Measurements from ENCODE around the gene SLBP.
A peak's percentile ranks its signal among the peaks of the same experiment; 100 is the strongest.

The SLBP gene

DNA sequence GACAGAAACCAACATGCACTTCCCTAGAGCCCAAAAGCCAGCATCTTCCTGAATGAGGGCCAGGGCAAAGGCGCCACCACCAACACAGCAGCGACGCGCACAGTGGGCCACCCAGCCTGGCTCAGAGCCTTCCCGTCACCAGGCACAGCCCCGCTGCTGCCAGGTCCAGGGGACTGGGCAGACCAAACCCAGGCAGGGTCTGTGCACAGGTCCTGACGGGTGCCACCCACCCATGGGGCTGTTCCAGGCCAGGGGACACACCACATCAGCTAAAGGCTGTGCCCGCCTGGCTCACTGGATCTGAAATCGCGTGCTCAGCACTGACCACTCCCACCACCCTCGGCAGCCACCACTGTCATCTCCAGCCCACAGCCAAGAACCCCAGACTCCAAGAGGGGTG, 41.8 kb downstream of the SLBP start:
- DNase-seq, result no peak

DNA sequence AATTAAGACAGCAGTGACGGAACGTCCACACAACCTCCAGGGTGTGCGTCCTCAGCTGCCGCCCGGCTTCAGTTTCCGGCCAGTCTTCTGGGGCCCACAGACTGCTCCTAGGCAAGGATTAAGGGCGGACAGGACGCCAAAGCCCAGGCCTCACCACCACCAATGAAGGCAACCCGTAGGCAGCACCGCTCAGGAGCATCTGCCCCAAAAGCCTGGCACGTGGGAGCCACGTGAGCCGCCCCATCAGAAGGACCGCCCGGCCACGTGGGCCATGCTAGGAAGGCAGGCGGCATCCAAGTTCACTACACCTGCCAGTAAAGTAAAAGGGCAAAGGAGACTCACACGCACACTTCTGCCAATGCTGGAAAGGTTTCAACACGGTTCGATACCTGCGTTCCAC, 42.3 kb downstream of the SLBP start:
- DNase-seq, result no peak

DNA sequence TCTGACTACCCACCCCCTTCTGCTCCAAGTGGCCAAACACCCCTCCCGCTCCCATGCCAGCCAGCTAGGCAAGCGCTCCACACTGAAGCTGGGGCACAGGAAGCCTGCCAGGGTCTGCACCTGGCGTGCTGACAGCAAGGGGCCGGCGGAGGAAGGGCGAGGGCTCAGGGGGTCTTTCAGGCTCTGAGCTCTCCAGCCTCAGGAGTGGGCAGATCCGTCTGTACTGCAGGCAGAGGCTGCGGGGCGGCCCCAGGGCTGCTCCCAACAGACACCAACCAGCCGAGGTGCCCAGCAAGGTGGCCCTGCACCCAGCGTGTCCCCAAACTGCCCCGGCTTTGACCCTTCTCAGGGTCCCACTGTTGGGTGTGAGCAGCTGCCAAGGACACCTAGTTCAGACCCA, 42.8 kb downstream of the SLBP start:
- no peak for DNase-seq

DNA sequence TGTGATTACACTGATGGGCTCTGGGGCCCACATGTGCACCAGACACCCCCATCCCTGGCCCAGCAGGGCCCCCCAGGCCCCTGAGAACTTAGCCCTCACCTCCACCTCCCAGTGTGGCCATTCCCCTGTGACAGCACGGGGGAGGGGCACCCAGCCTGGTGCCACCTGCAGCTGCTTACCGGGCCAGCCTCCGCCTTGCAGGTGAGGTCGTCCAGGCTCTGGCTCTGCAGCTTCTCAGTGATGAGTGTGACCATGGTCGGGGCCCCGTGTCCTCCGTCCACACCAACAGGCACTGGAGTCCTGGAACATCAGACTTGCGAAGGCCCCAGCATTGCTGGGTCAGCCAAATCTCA, 43.7 kb downstream of the SLBP start:
- no peak for DNase-seq

GRCh38 chr4:1667273-1667672, 44.8 kb downstream of the SLBP start:
- DNase-seq, result no peak

- no peak for DNase-seq
These were observed 45.7 kb downstream of the SLBP start for GRCh38 chr4:1666391-1666790.

DNA sequence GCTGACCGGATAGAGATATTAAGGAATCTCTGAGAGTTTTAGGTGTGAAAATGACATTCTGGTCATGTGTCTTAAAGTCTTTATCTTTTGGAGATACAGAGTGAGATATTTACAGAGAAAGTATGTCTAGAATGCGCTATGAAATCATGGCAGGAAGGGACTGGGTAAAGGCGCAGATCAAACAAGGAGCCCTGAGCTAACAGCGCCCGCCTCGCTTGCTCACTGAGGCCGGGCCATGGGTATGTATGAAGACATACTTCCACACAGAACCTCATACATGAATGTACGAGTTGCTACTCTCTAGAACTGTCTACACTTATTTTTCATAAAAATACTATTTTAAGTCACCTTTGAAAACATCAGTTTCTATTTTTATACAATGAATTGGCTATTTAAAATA, 48.0 kb downstream of the SLBP start:
- DNase-seq, result no peak

DNA sequence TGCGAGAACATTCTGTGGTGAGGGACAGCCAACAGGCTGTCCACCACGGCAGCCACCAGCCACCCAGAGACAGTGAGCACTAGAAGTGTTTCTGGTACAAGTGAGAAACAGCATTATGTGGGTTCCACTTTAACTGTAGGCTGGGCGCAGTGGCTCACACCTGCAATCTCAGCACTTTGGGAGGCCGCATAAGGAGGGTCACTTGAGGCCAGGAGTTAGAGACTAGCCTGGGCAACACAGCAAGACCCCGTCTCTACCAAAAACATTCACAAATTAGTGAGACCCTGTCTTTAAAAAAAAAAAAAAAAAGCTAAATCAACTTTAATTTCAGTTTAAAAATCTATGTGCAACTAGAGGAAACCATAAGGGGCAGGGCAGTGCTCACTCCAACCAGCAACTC, 48.6 kb downstream of the SLBP start:
- DNase-seq, result no peak

DNA sequence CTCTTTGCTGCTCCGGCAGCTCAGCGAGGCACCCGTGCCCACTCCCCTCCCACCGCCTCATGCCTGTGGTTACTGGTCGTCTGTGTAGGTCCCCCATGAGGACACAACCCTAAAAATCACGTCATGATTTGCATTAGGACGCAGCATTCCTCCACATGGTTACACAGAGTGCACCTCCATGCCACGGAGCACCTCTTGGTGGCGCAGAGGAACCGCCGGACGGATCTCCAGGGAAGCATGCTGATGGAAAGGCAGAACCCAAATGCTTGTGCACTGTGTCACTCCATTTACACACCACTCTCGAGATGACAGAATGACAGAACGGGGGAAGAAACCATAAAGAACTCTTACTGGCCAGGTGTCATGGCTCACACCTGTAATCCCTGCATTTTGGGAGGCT, 50.4 kb downstream of the SLBP start:
- DNase-seq, result peak; percentile 4

GRCh38 chr4:1660948-1661677, 51.0 kb downstream of the SLBP start:
- no peak for DNase-seq

DNA sequence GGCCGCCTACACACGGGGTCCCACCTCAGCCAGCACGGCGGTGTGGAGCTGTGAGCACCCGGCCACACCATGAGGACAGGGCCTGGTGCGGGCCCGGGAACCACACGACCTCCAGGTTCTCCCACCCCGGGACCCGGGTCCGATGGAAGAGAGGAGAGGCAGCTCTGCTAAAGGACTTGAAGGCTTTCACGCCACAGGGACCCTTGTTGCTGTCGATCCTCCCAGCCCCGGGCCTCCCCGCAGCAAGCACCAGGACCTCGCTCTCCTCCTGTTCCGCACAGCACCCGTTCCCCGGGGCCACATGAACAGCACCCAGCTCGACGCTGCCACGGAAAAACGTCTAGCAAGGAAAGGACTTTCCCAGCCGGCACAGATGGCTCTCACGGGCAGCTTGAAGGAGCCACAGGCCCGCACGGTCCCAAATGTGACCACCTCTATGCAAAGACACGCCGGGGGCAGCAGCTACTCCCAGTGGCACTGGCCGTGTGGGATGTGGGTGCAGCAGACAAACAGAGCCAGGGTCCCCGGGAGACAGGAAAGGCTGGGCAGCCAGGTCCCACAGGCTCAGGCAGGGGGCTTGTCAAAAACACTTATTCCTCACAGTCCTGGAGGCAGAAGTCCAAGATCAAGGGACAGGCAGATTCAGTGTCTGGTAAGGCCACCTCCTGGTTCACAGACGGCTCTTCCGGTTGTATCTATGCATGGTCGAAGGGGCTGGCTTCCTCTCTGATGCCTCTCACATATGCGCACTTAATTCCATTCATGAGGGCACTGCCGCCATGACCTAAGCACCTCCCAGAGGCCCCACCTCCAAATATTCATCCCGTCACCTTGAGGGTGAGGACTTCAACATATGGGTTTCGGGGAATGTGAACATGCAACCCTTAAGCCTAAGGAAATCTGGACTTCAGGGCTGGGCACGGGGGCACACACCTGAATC, 52.7 kb downstream of the SLBP start:
- DNase-seq, result no peak

DNA sequence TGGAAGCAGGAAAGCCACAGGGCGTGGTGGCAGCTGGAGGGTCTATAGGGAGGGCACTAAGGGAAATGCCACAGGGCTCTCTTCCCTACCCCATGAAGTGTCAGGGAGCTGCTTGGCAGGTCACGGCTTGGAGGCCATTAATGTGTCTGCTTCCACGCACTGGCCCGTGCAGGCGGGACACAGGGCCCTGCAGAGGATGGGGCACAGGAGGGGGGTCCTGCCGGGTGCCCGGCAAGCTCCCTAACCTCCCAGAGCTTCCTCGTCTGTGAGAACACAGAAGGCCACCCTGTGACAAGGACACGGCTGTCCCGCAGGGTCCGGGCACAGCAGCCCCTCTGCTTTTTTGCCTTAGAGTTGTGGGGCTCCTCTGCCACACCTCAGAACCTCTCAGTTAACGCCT, 53.5 kb downstream of the SLBP start:
- DNase-seq, result no peak

- DNase-seq, result no peak
These were observed 54.0 kb downstream of the SLBP start for GRCh38 chr4:1658146-1658545.

DNA sequence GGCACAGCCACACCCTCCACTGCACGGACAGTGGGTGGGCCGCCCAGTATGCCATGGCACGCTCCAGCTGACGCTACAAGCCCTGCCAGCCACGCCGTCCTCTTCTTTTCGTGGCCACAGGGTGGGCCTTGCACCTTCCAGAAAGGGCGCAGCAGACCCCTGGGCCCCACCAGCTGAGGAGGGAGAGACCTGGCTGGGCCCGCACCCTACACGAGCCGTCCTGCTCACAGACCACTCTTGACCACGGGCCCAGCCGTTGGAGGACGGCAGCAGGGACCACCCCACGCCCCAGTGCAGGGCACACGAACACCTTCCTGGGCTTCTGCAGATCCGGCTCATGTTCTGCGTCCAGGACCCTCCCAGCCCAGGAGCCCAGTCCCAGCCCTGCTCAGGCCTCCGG, 55.1 kb downstream of the SLBP start:
- DNase-seq, result no peak

DNA sequence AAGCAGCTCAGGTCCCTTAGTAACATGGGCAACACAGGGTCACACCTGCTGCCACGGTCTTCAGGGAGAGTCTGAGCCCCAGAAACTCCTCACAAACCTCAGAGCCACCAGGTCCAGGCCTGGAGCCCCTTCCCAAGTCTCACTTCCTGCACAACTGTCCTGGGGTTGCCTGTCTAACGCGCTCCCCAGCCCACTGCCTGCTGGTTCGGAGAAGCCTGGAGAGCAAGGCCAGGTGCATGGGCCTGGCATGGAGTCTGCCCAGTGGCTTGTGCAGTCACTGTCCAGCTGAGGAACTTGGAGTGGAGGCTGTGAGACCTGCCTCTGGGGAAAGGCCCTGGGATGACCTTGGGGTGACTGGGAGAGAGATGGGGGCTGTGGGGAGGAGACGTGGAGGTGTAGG, 56.0 kb downstream of the SLBP start:
- no peak for DNase-seq

- DNase-seq, result no peak
These were observed 56.4 kb downstream of the SLBP start for GRCh38 chr4:1655676-1656075.

DNA sequence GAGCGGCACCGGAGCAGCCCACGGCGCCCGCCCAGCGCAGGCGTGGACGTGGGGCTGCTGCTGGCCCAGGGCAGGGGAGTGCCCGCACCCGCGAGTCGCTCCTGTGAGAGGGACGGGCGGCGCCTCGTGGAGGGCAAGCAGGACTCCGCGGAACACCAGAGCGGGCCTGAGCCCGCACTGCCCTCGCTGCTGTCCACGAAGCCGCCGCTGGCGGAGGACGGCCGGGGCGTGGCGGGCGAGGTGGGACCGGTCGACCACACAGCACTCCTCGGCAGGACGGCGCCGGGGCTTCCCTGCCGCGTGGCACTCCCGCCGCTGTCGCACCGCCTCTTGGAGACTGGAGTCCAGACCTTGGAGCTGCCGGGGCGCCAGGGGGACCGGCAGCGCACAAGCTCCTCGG, 57.0 kb downstream of the SLBP start:
- DNase-seq, result no peak

DNA sequence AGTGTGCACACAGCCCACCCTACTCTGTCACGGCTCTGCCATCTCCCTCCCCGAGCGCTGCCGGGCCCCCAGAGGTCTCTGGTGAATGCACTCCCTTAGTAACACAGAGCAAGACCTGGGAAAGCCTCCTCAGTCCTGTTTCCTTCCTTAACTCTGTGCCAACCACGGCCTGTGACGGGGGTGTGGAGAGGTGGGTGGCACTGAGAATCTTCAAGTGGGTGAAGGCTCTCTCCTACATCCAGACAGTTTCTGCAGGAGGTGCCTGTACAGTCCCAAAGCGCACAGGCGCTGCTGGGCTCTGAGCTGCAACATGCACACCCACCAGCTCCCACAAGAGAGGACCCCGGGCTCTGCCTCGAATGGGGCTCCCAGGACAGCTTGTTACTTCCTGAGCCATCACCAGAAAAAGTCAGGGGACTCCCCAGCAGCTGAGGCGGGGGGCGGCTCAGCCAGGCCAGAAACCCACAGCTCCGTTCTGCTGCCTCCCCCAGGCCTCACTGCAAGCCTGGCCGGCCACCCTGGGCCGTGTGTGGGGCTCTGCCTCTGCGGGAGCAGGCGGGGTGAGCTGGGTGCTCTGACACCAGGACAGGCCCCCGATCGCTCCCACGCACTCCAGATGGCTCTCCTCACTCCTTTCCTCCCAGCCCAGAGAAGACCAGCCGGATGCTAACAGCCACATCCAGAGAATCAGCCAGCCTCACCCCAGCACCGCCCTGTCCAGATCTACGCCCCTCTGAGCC, 57.7 kb downstream of the SLBP start:
- DNase-seq, result no peak

GRCh38 chr4:1653776-1654175, 58.3 kb downstream of the SLBP start:
- no peak for DNase-seq

DNA sequence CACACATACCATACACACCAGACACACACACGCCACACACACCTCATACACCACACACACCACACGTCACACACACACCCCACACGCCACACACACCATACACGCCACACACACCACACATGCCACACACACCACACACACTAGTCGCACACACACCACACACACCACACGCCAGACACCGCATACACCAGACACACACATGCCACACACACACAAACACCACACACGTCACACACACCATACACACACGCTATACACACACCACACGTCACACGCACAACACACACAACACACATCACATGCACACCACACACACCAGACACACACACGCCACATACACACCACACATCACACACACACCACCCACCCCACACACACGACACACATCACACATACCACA, 60.0 kb downstream of the SLBP start:
- DNase-seq, result no peak

DNA sequence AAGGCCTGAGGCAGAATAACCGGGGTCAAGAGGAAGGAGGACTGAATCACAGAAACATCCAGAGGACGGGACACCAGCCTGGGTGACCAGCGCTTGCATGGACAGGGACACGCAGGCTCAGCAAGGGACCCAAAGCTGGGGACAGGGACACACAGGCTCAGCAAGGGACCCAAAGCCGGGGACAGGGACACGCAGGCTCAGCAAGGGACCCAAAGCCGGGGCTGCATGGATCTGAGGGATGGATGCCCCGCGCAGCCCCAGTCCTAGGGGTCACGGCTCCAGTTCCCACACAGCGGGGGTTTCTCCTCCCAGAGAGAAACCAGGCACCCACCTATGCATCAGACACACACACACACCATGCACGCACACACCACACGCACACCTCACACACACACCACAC, 60.5 kb downstream of the SLBP start:
- no peak for DNase-seq

- DNase-seq, result no peak
These were observed 63.2 kb downstream of the SLBP start for GRCh38 chr4:1648962-1649361.

DNA sequence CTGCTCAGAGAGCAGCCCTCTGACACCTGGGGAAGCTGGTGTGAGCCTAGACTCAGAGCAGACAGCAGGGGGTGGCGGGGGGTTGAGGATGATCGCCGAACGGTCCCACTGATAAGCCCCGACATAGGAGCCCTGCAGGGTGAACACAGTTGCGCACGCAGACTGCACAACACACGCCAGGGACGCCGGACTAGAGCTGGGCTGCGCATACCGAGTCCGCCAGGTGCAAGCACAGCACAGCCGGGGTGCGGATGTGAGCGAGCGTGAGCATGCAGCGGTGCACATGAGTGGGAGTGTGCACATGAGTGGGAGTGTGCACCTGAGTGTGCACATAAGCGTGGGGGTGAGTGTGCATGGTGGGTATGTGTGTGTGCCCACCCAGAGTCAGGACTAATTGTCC, 64.7 kb downstream of the SLBP start:
- DNase-seq, result no peak

DNA sequence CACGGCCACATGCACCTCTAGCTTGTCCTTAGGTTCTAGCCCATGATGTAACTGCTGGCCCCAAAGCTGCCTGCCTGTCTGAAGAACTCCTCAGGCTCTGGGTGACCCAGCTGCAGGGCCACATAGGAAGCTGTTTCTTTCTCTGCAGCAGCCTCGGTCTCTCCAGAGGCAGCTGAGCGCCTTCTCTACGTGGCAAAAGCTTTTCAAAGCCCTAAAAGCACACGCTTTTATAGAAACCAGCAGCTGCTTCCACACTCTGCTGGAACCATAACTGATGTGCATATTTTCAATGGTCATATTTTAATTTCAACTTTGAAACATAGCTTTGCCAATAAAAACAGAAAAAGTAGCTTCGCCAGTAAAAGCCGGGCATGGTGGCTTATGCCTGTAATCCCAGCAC, 65.4 kb downstream of the SLBP start:
- DNase-seq, result no peak

Data from NCI-H69 (cell line).